Measurements from ENCODE around the gene RPS6KA2.

Gene RPS6KA2

DNA sequence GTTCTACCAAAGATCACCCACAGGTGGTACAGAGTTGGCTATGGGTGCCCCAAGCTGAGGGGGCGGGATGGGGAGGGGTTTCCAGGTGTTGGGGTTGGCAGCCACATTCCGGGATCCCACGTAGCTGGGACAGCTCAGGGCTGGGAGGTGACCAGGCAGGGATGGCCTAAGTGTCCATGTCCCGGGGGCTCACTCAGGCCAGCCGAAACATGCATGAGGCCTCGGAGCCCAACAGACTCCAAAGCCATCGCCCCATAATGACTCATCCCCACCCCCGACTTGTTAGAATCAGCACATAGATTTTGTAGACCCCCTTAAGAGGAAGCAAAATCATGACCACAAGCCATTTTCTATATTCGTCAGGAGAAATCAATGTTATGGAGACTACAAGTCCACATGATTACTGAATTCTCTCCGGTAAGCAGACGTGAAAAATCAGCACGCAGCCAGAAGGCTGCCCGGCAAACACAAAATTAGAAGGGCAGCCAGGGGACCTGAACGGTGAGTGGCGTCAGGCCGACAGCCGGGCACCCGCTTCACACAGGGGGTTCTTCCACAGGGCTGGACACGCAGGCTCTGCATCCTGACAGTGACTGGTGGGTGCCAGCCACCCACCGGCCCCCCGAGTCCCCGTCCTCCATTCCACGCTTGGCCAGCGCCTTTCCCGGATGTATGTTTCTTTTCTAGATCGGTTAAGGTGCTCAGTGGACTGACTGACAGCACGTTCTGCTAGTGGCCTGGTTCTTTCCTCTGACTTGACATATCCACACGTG lies 121.7 kb downstream of the RPS6KA2 start:
- no peak for DNase-seq (ENCODE audit: low read depth in 3 of 3, low spot score in 1 of 3)

DNA sequence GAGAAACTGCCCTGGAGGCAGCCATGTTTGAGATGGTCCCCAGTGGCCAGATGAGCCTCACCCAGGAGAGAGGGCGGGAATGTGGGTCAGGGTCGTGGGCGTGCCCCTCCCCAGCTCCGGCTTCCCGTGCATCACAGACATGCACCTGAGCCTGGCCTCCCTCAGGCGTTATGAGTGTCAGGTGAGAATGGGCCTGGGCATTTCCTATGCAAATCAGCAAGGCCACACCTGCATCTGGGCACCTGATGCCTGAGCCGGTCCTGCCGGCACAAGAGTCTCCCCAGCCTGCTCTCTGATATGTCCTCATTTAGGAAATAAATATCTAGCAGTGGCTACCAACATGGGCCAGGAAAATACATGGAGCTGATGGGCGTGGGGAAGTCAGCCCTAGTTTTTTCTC lies 123.0 kb downstream of the RPS6KA2 start:
- no peak for DNase-seq (ENCODE audit: low read depth in 3 of 3, low spot score in 1 of 3)

DNA sequence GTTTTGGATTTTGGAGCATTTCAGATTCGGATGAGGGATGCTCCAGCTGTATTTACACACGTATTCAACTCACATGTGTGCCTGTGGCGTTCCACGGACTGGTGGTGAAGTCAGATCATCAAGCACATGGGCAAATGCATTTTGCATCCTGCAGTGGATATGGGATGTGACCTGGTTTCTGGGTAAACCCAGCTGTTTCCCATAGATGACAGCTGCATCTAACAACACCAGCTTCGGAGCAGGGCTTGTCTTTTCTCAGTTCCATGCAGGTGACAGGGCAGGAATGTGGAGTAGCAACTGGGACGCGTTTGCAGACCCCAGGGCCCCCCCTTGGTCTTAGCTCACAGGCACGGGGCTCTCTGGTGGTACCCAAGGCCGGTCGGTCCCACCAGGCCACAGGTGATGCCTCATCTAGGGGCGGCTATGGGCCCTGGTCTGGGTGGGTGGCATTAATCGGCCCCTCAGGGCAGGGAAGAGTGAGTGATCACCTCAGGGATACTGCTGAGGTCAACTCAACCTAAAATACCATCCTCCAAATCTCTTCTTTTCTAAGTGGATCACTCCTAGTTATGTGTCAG lies 123.8 kb downstream of the RPS6KA2 start:
- no peak for DNase-seq (ENCODE audit: low read depth in 3 of 3, low spot score in 1 of 3)

DNA sequence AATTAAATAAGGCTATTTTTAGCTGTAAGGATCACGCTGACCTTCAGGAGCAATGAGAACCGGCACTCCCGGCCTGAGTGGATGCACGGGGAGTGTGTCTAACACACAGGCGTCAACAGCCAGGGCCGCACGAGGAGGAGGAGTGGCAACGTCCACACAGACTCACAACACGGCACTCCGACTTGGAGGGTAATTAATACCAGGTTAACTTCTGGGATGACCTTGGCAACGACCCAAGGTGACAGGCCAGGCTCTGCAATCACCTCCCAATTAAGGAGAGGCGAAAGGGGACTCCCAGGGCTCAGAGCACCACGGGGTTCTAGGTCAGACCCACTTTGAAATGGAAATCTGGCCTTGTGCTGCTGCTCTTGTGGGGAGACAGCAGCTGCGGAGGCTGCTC lies 124.6 kb downstream of the RPS6KA2 start:
- DNase-seq (ENCODE audit: low read depth in 3 of 3, low spot score in 1 of 3) = no peak

DNA sequence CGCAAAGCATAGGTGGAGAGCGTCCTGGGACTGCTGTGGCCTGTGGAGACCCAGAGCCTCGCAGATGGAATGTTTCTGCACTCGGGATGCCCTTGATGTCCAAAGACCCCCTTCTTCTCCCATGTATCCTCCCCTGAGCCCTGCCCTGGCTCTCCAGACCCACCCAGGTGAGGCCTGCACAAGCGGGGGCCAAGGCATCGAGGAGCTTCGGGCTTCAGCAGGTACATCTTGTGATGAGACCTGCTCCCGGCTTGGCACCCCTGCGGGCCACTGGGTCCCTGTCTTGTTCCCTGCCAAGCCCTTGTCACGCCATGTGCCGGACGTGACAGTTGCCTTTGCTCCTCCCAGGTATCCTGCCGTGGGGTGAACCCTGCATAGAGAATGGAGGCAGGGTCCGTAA lies 125.8 kb downstream of the RPS6KA2 start:
- no peak for DNase-seq (ENCODE audit: low read depth in 3 of 3, low spot score in 1 of 3)

DNA sequence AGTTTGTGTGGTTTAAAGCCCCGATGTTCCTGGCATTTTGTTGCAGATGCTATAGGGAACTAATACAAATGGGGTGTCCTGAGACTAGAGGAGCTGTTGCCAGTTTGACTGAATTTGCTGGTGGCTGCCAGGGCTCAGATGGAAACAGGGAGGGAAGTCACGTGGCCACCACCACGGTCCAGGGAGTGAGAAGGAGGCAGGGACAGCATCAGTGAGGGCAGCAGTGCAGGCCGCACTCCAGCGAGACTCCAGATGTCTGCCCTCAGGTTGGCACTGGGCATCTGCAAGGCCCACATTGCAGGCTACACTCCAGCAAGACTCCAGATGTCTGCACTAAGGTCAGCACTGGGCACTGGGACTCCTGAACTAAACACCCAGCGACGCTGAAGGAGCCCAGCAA lies 126.8 kb downstream of the RPS6KA2 start:
- DNase-seq (ENCODE audit: low read depth in 3 of 3, low spot score in 1 of 3) = no peak

DNA sequence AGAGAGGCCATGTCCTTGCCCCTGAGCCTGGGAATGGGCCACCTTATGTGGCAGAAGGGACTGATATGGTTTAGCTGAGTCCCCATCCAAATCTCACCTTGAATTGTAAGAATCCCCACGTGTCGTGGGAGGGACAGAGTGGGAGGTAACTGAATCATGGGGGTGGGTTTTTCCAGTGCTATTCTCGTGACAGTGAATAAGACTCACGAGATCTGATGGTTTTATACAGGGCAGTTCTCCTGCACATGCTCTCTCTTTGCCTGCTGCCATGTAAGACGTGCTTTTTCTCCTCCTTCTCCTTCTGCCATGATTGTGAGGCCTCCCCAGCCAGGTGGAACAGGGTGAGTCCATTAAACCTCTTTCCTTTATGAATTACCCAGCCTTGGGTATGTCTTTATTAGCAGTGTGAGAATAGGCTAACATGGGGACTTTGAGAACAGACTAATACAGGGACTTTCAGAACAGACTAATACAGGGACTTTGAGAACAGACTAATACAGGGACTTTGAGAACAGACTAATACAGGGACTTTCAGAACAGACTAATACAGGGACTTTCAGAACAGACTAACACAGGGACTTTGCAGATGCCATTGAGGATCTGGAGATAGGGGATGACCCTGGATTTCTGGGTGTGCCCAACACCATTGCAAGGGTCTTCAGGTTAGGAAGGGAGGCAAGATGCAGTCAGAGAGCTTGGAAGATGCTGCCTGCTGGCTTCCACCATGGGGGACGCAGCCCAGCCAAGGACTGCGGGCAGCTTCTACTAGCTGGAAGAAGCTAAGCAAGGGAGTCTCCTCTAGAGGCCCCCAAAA lies 127.5 kb downstream of the RPS6KA2 start:
- no peak for DNase-seq (ENCODE audit: low read depth in 3 of 3, low spot score in 1 of 3)

DNA sequence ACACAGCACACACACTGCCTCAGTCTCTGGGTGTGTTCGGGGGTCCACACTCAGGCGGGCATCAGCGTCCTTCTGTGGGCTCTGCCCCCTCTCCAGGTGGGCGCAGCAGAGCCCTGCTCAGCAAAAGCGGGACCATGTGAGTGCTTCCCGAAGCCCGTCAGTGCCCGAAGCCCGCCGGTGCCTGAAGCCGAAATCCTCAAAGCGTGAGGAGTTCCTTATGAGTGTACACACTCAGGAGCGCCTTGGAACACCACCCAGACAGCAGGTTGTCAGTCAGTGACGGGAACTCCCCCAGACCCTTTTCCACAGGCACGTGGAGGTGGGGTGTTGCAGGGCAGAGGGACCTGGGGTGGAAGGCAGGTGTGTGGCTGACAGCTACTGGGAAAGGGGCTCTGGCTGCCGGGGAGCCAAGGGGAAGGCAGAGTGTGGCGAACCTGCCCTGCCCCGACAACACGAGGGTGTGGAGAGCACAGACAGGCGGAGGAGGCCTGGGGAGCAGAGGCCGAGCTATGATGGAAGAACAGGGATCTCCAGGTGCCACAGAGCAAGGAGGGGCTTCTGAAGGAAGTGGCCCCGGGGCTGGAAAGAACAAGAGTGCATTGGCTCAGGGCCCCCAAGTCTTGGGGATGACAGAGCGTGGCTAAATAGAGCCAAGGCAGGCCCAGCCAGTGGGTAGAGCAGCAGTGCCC lies 128.2 kb downstream of the RPS6KA2 start:
- no peak for DNase-seq (ENCODE audit: low read depth in 3 of 3, low spot score in 1 of 3)

DNA sequence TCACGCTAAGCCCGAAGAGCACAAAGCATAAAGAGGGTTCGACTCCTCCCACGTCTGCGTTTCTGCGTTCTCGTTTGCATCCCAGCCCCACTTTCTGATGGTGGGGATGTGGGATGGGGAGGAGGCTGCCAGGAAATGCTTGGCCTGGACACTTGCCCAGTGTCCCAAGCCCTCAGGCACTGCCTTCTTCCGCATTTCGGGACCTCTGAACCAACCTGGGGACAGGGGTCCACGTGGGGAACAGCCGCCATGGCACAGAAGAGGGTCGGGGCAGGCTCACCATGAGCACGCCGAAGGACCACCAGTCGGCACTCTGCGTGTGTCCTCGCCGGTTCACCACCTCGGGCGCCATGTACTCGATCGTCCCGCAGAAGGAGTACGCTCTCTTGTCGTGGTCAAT lies 128.8 kb downstream of the RPS6KA2 start:
- no peak for DNase-seq (ENCODE audit: low read depth in 3 of 3, low spot score in 1 of 3)

DNA sequence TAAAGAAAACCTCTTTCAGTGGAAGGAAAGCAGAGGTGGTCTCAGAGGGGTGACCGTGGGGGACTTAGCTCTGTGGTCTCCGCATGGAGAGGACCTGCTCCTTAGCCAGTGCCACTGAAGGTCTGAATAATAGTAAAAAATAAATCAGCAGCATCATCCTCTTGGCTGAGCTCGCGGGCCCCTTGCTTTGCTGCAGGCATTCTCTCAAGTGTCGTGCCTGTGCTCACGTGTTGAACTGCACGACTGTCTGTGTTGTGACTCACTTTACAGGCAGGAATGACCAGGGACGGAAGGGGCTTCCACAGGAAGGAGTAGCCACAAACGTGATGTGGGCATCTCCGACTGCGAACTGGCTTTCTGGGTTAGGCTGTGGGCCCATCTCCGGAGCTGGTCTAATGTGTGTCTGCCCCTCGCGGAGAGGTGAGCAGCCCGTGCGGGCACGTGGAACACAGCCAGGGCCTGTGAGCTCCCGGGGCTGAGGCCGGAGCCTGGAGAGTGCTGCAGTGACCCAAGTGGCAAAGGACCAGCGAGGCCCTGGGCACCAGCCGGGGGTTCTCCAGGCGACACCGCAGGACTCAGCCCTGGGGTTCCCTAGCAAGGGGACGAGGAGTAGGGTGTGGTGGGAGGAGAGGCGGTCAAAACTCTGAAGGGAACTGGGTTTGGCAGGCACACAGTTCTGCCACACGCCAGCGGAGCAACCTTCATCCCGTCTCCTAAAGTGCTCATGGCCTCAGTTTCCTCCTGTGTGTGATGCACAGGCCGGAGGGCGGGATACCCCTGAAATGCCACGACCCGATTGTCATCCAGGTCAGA lies 129.8 kb downstream of the RPS6KA2 start:
- DNase-seq (ENCODE audit: low read depth in 3 of 3, low spot score in 1 of 3) = no peak

DNA sequence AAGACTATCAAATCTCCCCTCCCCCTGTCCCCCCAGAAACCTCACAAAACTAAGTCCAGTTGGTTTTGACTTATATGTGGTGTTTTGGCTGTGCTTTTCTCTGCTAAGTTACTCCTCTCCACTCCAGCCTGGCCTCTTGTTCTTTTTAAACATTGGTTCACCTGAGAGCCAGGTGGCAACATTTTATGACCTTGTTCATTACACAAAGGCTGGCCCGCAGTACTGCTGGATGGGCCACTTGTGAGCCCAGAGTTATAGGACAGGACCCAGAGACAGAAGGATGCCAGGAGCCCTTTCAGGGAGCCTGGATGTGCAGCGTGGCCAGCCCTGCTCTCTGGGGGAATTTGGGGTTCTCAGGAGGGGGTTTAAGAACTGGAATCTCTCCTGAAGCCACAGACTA lies 130.6 kb downstream of the RPS6KA2 start:
- DNase-seq (ENCODE audit: low read depth in 3 of 3, low spot score in 1 of 3) = no peak

DNA sequence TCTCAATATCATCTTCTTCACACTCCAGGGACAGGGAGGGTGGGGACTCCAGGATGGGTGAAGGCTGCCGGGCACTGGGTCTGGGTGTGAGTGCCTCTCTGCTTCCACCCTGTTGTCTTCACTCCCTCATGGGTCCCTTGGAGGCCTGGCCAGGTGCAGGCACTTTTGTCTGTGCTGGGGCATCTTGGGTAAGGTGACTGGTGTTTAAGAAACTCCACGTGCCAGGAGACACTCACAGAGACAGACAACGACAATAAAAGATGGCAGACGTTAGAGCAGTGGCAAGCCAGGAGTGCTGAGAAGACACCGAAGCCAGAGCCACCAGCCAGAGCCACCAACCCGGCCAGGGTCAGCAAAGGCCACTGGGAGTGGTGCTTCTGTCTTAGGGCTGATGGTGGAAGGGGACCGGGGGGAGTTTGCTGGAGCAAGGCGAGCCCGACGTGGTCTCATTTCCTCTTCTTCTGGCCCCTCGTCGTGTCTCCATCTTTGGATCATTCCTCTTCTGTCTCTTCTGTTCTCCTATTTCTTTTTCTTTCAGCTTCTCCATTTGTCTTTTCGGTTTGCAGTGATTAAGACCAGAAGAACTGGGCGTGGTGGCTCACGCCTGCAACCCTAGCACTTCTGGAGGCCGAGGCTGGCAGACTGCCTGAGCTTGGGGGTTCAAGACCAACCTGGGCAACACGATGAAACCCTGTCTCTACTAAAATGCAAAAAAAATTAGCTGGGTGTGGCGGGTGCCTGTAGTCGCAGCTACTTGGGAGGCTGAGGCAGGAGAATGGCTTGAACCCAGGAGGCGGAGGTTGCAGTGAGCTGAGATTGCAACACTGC lies 131.3 kb downstream of the RPS6KA2 start:
- DNase-seq (ENCODE audit: low read depth in 3 of 3, low spot score in 1 of 3) = no peak

DNA sequence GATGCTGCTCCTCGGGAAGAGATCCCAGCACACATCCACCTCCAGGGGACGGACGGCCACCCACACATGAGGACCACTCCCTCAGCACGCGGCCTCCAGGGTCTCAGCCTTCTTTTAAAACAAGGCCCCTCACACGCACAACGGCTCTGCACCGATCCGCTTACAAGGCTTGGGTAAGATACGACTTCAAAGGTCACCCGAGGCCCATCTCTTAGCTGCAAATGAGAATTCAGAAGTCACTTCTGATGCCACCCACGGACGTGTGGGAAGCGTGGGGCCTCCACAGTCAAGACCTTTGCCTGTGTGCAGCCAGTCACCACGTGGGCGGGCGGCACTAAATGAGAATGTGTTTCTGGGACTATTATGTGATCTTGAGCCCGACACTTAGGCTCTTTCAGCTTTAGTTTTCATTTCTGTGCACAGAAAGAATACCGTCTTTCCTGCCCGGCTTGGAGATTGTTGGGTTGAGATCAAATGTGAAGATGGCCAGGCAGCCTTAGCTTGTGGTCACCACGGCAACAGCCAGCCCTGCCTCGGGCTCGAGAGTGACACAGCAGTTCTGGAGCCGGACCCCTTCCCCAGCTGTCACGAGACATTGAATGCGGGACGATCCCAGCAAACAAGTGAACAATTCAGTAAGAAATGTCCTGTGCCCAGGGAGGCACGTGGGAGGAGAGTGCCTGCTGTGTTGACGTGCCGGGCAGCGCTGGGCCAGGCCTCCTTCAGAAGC lies 132.1 kb downstream of the RPS6KA2 start:
- DNase-seq (ENCODE audit: low read depth in 3 of 3, low spot score in 1 of 3) = peak in 1 of 3 donors; percentile 22

DNA sequence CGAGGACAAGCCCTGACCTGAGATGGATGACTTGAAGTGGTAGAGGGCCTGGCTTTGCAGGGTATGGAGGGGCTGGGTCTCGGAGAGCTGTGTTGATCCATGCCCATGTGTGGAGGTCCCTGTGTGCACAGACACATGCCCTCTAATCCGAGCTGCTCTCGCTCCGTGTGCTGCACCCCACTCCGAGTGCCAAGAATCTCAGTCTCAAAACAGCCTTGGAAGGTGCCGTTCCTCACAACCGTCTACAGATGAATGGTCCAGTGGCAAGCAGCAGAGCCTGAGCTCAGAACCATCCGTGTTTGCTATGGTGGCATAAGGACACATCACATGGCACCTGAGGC lies 133.0 kb downstream of the RPS6KA2 start:
- no peak for DNase-seq (ENCODE audit: low read depth in 3 of 3, low spot score in 1 of 3)

DNA sequence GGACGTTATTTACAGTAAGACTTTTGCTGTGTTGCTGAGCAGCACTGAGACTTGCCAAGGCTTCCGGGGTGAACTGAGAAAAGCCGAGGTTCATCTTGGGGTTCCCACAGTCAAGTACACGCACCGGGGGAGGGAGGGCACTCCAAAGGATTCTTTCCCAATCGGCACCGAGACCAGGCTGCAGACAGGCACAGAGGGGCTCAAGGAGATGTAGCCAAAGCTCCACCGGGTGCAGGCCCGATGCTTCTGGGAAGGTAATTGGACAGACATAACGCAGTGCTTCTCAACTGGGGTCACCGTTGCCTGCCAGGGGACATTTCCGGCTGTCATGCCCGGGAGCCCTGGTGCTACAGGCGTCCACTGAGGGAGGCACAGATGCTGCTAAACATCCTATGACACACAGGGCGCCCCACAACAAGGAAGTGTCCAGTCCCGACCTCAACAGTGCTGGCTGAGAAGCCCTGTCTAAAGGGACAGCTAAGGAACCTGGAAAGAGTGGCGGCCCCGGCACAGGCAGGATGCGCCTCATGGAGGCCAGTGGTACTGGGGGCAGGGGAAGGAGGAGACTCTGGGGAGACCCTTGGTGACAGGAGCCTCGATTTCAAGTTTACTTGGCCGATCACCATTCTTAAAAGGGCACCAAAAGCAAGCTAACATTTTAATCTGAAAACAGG lies 133.5 kb downstream of the RPS6KA2 start:
- DNase-seq (ENCODE audit: low read depth in 3 of 3, low spot score in 1 of 3) = no peak

DNA sequence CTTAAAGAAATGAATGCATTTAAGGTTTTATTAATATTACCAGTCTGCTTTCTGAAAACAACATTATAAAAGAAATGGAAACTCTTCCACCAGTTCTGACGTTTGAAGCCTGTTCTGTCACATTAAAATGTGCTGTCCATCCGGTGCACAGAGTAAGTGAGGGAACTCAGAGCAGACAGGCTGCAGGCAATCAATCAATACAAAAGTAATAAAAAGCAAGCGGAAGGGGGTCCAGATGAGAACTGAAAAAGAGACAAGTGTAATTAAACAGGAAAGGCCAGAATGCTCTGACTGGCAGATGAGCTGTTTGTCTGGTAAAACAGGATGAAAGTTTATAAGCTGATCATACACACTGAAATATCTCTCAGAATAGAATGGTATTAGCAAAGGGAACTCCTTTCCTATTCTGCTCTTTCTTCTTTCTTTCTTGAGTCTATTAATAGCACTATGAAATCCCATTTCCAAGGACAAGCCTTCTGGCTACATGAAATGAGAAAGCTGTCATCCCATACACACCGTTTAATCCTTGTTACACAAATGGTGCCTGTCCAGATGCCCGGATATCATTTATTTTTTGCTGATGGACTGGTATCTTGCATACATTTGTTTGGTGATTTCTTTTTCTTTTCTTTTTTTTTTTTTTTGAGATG lies 134.8 kb downstream of the RPS6KA2 start:
- DNase-seq (ENCODE audit: low read depth in 3 of 3, low spot score in 1 of 3) = no peak

DNA sequence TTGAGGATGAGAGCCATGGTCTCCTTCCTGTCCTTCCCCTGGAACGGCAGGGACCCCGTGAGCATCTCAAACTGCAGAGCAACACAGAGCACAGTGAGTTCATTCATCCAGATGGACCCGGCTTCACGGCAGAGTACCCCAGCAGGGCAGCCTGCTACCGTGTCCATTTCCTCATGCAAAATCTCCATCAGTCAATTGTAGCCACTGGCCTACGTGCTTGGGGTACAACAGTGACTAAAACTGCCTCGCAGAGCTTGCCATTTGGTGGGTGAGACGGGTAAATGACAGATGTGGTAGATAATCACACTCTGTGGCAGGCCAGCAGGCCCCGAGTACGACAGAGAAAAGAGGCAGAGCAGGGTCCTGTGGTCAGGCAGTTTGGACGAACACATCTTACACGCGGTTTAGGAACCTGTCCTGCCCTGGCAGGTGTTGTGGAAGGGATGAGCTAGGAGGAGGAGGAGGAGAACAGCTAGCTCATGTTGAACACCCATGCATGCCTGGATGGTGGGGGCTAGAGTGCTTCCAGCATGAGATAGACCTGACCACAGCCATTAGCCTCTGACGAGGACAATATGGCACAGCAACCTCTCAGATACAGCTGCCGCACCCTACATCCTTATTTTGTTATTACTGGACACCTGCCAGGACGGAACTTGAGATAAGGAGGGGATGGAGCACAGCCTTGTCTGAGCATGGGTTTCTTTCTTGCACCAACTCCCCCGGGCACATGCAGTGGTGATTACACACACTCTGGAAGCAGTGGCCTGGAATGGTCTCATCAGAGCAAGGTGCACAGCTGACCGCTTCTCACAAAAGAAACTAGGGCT lies 136.2 kb downstream of the RPS6KA2 start:
- no peak for DNase-seq (ENCODE audit: low read depth in 3 of 3, low spot score in 1 of 3)

All from stimulated activated CD4-positive, alpha-beta T cell treated with anti-CD3 and anti-CD28 coated beads, TNF-alpha, amount 100 ng/mL, for 1 hour (primary cell).